Hepatocyte (in vitro differentiated cells): ENCODE measurements around the gene CHSY3.

Source experiments
- CTCF ChIP-seq: fragments of 200-600 bp; sonication (generic); IDR thresholded peaks from 2 replicates; pipeline ENCODE4 v1.5.1; 2016; ENCODE audit warnings: antibody characterized with exemption, mild to moderate bottlenecking; ENCODE audit not compliant: poor library complexity
- EZH2 ChIP-seq: fragments of 200-600 bp; sonication (generic); IDR thresholded peaks from 2 replicates; pipeline ENCODE4 v1.6.1; 2016; ENCODE audit warnings: antibody characterized with exemption, mild to moderate bottlenecking, borderline replicate concordance
- EZH2phosphoT487 ChIP-seq: fragments of 200-600 bp; sonication (generic); IDR thresholded peaks from one replicate; pipeline ENCODE4 v1.6.1; 2018; ENCODE audit warnings: antibody characterized with exemption, mild to moderate bottlenecking, low read depth, moderate library complexity; ENCODE audit not compliant: unreplicated experiment, severe bottlenecking

DNA sequence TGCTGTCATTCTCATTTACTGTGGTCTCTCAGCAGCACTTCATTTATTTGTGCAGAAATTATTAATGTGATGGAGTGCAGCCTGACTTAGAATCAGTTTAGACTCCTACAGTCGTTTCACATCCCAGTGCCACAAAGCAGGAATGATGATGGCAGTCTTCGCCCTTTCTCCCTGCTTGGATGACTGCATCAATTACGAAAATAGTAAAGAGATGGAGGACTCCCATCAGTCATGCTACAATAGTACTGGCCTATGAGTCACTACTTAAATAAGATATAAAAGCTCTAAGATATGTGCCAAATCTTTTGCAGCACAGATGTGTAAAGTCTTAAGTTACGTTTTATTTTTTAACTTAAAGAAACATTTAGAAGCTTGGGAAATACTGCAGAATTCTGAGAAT lies 263.9 kb downstream of the CHSY3 start:
- TF ChIP-seq CTCF: no peak
- TF ChIP-seq EZH2: no peak
- TF ChIP-seq EZH2phosphoT487: no peak
